Fibroblast of pulmonary artery (primary cell): Measurements from ENCODE around the gene SH3BP5.

ENCODE experiments used
- DNase-seq: peaks from one replicate; pipeline ENCODE4 v3.0.0-alpha.2; 2010; ENCODE audit warnings: low read depth
- H3K4me3 ChIP-seq: replicated peaks from 2 replicates; pipeline ENCODE4 v1.5.1; 2011; ENCODE audit warnings: low read depth, mild to moderate bottlenecking, control low read depth, low read length, moderate library complexity
- TF ChIP-seq, protein P1 (sequence below): IDR thresholded peaks from 2 replicates; pipeline ENCODE4 v1.5.1; 2011; ENCODE audit warnings: mild to moderate bottlenecking, control low read depth, low read length, inconsistent platforms; ENCODE audit errors: missing control alignments

The SH3BP5 gene, protein sequence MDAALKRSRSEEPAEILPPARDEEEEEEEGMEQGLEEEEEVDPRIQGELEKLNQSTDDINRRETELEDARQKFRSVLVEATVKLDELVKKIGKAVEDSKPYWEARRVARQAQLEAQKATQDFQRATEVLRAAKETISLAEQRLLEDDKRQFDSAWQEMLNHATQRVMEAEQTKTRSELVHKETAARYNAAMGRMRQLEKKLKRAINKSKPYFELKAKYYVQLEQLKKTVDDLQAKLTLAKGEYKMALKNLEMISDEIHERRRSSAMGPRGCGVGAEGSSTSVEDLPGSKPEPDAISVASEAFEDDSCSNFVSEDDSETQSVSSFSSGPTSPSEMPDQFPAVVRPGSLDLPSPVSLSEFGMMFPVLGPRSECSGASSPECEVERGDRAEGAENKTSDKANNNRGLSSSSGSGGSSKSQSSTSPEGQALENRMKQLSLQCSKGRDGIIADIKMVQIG

DNA sequence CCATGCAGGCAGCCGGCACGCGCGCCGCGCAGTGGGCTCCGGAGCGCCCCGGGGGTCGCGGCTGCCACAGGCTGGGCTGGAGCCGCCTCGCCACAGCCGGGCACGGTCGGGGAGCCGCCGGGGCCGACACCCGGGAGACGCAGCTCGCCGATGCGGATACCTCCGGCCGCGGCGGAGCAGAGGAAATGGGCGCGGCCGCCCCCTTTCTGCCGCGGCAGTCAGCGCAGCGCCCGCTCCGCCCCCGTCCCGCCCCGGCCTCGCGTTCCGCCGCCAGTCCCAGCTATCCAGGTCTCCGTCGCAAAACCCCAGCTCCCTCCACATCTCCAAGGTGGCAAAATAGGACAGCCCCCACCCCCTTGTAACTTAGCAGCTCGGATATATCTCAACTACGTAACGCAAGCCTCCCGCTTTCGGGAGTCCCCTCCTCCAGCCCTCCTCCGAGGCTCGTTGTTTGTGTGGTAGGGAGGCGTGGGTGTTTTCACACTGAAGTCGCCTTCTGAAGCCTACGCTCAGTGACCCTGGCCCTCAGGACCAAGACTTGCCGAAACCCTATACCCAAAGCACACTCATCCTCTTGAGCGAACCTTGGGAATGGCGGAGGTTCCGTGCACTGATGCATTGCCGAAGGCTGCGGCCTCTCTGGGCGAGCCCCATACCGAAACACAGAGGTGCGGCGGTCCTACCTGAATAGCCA is at the start of gene SH3BP5:
Gene SH3BP5 (minus strand): TSS at position 182 of the 694 bp plus-strand sequence. CDS start 178 bp downstream, at position 4.
- DNase-seq = peak; percentile 66
- peak within 1 kb of the TSS; percentile 87 for H3K4me3 ChIP-seq
- TF ChIP-seq, protein P1, sequence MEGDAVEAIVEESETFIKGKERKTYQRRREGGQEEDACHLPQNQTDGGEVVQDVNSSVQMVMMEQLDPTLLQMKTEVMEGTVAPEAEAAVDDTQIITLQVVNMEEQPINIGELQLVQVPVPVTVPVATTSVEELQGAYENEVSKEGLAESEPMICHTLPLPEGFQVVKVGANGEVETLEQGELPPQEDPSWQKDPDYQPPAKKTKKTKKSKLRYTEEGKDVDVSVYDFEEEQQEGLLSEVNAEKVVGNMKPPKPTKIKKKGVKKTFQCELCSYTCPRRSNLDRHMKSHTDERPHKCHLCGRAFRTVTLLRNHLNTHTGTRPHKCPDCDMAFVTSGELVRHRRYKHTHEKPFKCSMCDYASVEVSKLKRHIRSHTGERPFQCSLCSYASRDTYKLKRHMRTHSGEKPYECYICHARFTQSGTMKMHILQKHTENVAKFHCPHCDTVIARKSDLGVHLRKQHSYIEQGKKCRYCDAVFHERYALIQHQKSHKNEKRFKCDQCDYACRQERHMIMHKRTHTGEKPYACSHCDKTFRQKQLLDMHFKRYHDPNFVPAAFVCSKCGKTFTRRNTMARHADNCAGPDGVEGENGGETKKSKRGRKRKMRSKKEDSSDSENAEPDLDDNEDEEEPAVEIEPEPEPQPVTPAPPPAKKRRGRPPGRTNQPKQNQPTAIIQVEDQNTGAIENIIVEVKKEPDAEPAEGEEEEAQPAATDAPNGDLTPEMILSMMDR = peak; percentile 21

DNA sequence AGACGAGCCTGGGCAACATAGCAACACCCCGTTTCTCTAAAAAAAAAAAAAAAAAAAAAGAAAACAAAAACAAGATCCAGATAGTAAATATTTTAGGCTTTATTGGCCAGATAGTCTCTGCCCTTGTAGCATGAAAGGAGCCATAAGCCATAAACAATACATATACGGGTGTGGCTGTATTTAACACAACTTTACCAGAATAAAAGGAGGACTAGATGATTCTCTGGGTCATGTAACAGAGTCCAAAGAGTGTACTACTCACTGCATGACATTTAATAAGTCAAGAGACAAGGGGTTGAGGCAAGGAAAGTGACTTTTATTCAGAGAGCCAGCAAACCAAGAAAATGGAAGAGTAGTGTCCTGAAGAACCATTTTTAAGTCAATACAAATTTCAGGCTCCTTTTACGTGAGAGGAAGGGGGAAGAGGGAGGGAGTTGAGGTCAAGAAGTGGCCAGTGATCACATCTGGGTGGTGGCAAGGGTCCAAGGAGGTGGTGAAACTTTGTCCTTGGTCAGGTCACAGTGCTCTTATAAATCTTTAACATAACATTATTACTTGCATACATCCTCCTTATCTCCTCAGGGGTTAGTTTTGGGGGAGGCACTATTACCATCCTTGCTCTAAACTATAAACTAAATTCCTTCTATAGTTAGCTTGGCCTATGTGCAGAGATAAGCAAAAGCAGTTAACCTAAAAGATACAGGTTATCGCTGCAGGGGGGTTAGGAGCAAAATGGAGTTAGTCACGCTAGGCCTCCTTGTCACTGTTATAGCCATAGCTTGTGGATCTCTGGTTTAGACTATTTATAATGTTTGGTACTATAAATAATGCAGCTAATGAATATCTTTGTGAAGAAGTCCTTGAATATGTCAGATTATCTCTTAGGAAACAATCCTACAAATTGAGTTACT is 48.8 kb upstream of the SH3BP5 start:
- DNase-seq = no peak
- TF ChIP-seq, protein P1 = no peak

DNA sequence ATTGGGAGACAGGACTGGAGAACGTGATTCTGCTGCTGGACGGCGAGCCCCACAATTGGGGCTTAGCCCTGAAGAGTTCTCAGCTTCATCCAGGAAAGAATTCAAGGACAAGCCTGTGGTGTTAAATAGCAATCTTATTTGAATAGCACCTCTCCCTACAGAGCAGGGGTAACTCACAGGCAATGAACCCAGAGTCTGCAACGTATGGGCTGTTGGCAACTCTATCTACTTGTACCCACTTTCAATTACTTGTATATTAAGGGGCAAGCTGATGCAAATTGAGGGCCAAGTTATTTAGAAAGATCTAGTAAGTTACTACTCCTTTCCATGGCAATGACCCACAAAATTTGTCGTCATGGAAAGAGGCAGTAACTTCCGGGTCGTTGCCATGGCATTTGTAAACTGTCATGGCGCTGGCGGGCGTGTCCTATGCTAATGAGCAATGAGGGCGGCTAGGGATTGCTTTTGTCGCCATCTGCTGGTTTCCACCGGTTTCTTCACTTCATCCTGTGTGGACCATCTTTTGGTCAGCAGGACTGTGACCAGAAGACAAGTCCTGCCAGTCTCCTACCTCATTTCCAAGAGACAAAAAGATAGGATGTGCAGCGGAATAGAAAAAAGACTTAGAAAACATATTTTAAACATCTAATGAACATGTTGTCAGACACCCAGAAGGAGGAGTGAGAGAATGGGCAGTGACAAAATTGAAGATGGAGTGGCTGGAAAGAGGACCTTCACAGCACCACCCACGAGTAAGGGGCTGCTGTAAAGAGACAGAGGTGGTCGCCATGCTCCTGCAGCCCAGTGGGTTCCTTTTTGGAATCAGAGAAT is 45.8 kb upstream of the SH3BP5 start:
- H3K4me3 ChIP-seq = no peak overlapping the region
- TF ChIP-seq, protein P1 = peak; percentile 84
- DNase-seq = peak; percentile 98

More for the DNA sequence above, 48.8 kb upstream of the SH3BP5 start:
- no peak overlapping the region for H3K4me3 ChIP-seq

DNA sequence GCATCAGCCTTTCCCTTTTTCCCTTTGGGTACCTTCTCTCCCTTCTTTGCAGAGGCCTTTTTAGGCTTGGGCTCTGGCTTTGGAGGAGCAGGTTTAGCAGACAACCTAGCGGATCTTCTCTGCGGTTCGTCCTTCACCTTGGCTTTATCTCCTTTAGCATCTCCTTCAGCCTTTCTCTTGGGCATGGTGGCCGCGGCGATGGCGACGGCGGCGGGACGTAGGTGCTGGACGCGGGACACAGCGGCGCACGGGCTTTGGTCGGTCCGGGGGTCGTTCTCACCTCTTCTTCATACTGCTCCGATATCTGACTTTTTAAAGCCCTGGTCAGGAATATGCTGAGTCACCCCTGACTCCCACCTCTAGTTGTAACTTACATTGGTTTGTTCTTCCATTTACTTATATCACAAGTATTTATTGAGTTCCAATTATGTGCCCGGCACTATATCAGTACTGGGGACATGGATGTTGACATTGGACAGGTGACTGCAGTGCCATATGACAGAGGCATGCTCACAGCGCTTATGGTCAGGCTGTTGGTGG is 43.1 kb upstream of the SH3BP5 start:
- no peak overlapping the region for H3K4me3 ChIP-seq
- TF ChIP-seq, protein P1 = no peak
- no peak for DNase-seq

DNA sequence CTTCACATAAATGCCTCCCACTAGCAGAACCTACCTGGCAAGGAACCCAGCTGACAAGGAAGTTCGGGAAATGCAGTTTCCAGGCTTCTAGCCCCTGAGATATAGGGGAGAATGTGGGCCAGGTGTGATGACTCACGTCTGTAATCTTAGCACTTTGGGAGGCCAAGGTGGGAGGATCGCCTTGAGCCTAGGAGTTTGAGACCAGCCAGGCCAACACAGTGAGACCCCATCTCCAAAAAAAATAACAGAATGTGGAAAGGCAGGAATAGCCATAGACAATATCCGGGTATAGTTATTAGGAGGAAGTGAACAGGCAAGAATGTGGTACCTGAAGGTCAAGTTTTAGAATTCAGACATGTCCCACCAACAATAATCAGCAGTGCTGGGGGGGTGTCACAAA is 40.5 kb upstream of the SH3BP5 start:
- TF ChIP-seq, protein P1 = no peak
- no peak for DNase-seq
- H3K4me3 ChIP-seq = no peak overlapping the region
